Mesodermal cell (in vitro differentiated cells): Measurements from ENCODE around the gene AKNAD1.

Source experiments
- H3K27ac ChIP-seq: 2 replicates; pipeline ENCODE4 v1.7.0; 2013; ENCODE audit warnings: mild to moderate bottlenecking, low read depth, low read length, moderate library complexity; ENCODE audit not compliant: severe bottlenecking
- H3K36me3 ChIP-seq: 2 replicates; pipeline ENCODE4 v1.7.1; 2013; ENCODE audit warnings: mild to moderate bottlenecking, low read length, moderate library complexity; ENCODE audit not compliant: control insufficient read depth, insufficient read depth
- H3K4me1 ChIP-seq: one replicate; pipeline ENCODE4 v1.7.1; 2013; ENCODE audit warnings: mild to moderate bottlenecking, low read length; ENCODE audit not compliant: insufficient read depth, control insufficient read depth, poor library complexity, severe bottlenecking
- H3K4me3 ChIP-seq: 2 replicates; pipeline ENCODE4 v1.7.0; 2013; ENCODE audit warnings: low read length, control low read depth, mild to moderate bottlenecking; ENCODE audit not compliant: insufficient read depth, poor library complexity, severe bottlenecking; ENCODE audit errors: extremely low read depth
- H3K9me3 ChIP-seq: 2 replicates; pipeline ENCODE4 v1.7.1; 2013; ENCODE audit warnings: mild to moderate bottlenecking, low read length, moderate library complexity; ENCODE audit not compliant: control insufficient read depth
- WGBS, 2 experiments: methylation state at CpG; one replicate each; pipeline ENCODE4 v1.1.5; 2013; ENCODE audit warnings: missing lambda C conversion rate in 2 of 2; ENCODE audit not compliant: insufficient coverage in 2 of 2; 5-methylcytosine and 5-hydroxymethylcytosine counted together

Gene AKNAD1

DNA sequence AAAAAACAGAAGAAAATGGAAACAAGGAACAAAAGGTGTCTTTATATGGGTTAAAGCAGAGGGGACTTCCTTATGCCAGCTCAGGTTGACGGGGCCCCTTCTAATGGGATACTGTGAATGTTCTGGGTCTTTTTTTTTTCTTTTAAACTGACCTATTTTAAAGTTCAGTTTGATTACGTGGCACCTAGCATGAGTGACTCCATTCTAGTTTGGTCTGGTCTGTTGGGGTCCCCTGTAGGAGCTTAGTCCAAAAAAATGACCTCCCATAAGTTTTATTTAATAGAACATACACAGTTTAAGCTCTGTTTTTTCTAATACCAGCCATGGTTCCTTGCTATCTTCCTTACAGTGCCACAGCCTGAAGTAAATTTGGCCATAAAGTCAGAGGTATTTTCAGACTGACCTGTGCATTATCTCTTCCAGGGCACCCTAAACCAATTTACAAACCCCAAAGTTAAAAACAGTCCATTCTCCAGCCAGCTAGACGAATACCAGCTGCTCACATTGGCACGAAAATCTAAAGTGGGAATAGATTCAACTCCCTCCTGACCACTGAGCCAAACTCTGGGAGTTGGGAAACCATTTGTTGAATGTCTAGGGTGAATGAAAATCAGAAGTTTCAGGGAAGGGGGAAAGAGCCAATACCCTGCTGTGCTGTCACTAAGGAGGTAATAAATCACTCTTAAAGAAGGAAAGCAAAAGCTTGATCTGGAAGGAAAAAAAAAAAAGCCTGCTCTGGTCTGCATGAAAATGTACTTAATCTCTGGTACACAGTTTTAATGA lies 42.4 kb downstream of the AKNAD1 start:
- Histone ChIP-seq H3K4me3 (no peak overlapping the region), H3K9me3 (no peaks in the 10 kb centered on the region), H3K4me1 (peaks cover 11% of the 10 kb centered on the region), H3K36me3 (peaks cover 15% of the 10 kb centered on the region), H3K27ac (peak overlapping the region; percentile 99)
- WGBS, 2 experiments, result 83 to 89% methylated on average over 1 to 2 of the region's 4 CpGs

DNA sequence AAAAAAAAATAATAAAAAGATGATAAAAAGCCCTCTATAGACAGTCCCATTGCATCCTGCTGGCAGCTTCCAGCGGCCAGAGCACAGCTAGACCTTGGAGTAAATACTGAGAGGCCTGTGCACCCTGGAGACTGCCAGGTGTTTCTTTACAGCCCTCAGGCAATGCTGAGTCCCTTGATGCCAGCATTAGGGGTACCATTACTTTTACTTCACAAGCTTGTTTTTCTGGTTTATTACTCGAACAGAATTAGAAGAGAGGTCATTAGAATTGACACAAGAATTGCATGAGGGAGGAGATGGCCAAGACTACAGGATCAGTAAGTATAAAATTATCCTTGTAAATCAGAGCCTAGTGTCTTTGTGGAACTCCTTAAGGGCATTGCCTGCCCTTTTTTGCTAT lies 43.6 kb downstream of the AKNAD1 start:
- H3K9me3 ChIP-seq, result no peaks in the 10 kb centered on the region
- peaks cover 11% of the 10 kb centered on the region for H3K4me1 ChIP-seq
- H3K4me3 ChIP-seq, result no peak overlapping the region
- WGBS, 2 experiments, result 89 to 92% methylated on average over 1 to 2 of the region's 2 CpGs
- no peak overlapping the region for H3K27ac ChIP-seq
- H3K36me3 ChIP-seq, result peaks cover 17% of the 10 kb centered on the region

DNA sequence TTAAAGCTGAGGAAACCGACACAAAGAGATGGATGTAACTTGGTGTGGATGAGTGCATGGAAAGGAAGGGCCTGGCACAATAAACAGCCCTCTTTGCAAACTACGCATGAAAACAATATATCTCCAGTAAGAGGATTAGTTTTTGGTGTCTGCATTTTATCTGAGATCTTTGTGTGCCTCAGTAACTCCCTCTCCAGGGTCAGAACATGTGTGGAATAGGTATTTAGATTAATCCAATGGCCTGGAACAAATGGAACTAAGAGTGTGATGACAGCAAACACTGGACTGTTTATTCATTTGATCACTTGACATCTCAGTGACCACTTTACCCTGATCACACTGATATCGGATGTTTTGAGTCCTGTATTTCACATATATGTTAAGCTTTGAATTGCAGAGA lies 45.3 kb downstream of the AKNAD1 start:
- Histone ChIP-seq H3K9me3 (no peaks in the 10 kb centered on the region), H3K36me3 (peaks cover 27% of the 10 kb centered on the region), H3K4me3 (no peak overlapping the region), H3K27ac (no peak overlapping the region), H3K4me1 (peaks cover 8% of the 10 kb centered on the region)
- WGBS, 2 experiments, result 100% methylated on average over 1 of the region's 3 CpGs; no CpG with 5 or more reads in 1 of the 2 experiments

DNA sequence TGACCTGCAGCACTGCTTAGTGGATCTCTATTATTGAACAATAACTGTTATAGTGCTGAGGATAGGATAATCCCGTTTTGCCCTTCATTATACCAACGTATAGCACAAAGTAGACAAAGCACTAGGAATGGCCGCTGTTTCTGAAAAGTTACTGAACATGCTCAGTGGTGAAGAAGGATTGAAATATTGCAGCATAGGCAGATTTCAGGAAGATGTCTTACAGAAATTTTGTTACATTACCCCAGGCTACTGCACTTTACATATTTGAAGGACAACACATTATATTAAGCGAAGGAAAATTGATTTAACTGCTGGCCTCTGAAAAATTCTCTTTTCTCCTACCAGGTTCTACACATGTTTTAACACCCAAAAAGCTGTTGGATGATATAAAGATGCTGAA lies 48.5 kb downstream of the AKNAD1 start:
- Histone ChIP-seq H3K9me3 (no peaks in the 10 kb centered on the region), H3K4me3 (no peak overlapping the region), H3K4me1 (no peaks in the 10 kb centered on the region), H3K36me3 (peaks cover 51% of the 10 kb centered on the region), H3K27ac (no peak overlapping the region)
- WGBS, 2 experiments, result no CpG with 5 or more reads among the region's 4 CpGs

DNA sequence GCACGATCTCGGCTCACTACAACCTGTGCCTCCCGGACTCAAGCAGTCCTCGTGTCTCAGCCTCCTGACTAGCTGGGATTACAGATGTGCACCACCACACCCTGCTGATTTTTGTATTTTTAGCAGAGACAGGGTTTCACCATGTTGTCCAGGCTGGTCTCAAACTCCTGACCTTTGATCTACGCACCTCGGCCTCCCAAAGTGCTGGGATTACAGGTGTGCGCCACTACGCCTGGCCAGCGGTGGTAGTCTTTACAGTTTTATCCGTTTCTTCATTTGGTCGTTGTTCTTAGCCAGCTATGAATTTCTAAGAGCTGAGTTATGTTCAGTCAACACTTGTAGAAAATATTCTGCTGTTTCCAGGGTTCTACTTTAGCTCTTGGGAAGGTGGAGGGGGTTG lies 53.3 kb downstream of the AKNAD1 start:
- Histone ChIP-seq H3K36me3 (peaks cover 57% of the 10 kb centered on the region), H3K4me3 (no peak overlapping the region), H3K9me3 (no peaks in the 10 kb centered on the region), H3K4me1 (no peaks in the 10 kb centered on the region), H3K27ac (no peak overlapping the region)
- WGBS, 2 experiments, result 96 to 99% methylated on average over 11 of the region's 11 CpGs

DNA sequence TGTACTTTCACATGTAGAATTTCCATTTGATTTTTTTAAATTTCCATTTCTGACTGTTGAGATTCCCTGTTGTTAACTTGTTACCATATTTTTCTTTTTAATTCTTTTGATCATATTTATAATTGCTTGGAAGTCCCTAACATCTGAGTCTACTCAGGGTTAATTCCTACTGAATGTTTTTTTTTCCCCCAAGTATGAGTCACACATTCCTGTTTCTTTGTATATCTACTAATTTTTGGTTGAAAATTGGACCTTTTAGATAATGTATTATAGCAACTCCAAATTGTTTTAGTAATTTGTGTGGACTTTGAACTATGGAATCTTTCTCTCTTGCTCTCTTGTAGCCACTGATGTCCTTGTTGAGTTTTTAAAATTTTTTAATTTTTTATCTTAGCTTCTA lies 55.8 kb downstream of the AKNAD1 start:
- Histone ChIP-seq H3K27ac (no peak overlapping the region), H3K9me3 (no peaks in the 10 kb centered on the region), H3K36me3 (peaks cover 51% of the 10 kb centered on the region), H3K4me3 (no peak overlapping the region), H3K4me1 (no peaks in the 10 kb centered on the region)

DNA sequence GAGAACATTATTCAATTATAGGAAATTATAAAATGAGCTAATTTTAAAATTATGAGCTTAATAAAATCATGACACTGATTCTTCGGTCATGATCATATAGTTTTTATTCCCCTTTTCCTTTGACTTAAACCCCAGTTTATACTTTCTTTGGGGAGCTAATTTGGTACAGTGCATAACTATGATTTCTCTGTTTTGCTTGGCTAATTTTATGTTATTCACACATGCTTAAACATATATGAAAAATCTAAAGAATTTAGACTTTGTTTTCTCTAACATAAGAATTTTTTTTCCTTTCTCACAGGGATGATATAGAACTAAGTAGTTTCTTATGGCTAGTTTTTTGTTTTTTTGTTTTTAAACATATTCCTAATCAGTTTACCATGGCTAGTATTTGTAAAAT lies 57.9 kb downstream of the AKNAD1 start:
- no CpG with 5 or more reads among the region's 1 CpG for WGBS, 2 experiments
- Histone ChIP-seq H3K4me1 (no peaks in the 10 kb centered on the region), H3K9me3 (no peaks in the 10 kb centered on the region), H3K27ac (no peak overlapping the region), H3K36me3 (peaks cover 54% of the 10 kb centered on the region), H3K4me3 (no peak overlapping the region)

DNA sequence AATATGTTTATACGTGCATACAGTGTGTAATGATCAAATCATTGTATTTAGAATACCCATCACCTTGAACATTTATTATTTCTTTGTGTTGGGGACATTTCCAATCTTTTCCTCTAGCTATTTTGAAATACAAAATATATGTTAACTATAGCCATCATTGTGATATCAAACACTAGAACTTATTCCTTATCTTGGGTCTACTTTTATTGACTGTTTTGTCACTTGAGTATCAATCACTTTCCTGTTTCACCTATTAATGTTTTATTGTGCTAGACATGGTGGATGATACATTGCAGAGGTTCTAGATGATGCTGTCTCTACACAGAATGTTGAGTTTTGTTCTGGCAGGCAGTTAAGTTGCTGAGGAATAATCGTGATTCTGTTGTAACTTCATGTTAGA lies 64.5 kb downstream of the AKNAD1 start:
- peaks cover 52% of the 10 kb centered on the region for H3K36me3 ChIP-seq
- no peak overlapping the region for H3K27ac ChIP-seq
- no peaks in the 10 kb centered on the region for H3K4me1 ChIP-seq
- peaks cover 7% of the 10 kb centered on the region for H3K9me3 ChIP-seq
- H3K4me3 ChIP-seq, result no peak overlapping the region
- WGBS, 2 experiments, result 80 to 90% methylated on average over 1 of the region's 2 CpGs

DNA sequence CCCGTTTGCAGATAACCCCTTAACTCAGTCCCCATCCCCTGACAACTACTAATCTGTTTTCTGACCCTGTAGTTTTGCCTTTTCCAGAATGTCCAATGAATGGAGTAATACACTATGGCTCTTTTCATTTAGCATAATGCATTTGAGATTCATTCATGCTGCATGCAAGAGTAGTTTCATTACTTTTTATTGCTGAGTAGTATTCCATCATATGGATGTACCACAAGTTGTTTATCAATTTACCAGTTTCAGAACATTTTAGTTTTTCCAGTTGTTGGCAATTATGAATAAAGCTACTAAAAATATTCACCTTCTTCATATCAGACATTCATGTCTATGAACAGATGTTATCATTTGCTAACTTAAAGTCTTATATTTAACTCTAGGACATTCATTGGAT lies 65.1 kb downstream of the AKNAD1 start:
- H3K4me3 ChIP-seq, result no peak overlapping the region
- peaks cover 51% of the 10 kb centered on the region for H3K36me3 ChIP-seq
- H3K4me1 ChIP-seq, result no peaks in the 10 kb centered on the region
- H3K9me3 ChIP-seq, result peaks cover 7% of the 10 kb centered on the region
- WGBS, 2 experiments, result 89 to 92% methylated on average over 1 of the region's 1 CpG
- H3K27ac ChIP-seq, result no peak overlapping the region

DNA sequence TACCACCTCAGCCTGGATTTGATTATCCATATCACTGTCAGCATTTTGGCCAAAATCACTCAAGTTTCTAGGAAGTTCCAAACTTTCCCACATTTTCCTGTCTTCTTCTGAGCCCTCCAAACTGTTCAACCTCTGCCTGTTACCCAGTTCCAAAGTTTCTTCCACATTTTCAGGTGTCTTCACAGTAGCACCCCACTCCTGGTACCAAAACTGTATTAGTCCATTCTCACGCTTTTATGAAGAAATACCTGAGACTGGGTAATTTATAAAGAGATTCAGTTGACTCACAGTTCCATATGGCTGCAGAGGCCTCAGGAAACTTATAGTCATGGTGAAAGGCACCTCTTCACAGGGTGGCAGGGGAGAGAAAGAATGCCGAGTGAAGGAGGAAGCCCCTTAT lies 71.0 kb downstream of the AKNAD1 start:
- H3K4me1 ChIP-seq, result no peaks in the 10 kb centered on the region
- H3K9me3 ChIP-seq, result peaks cover 17% of the 10 kb centered on the region
- H3K36me3 ChIP-seq, result peaks cover 66% of the 10 kb centered on the region
- no peak overlapping the region for H3K27ac ChIP-seq
- no CpG with 5 or more reads among the region's 2 CpGs for WGBS, 2 experiments
- no peak overlapping the region for H3K4me3 ChIP-seq

DNA sequence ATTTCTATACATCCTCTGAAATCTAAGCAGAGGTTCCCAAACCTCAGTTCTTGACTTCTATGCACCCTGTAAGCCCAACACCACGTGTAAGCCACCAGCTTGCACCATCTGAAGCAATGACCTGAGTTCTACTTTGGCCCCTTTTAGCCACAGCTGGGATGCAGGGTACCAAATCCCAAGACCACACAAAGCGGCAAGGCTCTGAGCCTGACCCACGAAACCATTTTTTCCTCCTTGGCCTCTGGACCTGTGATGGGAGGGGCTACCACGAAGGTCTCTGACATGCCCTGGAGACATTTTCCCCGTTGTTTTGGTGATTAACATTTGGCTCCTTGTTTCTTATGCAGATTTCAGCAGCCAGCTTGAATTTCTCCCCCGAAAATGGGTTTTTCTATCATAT lies 71.6 kb downstream of the AKNAD1 start:
- no peaks in the 10 kb centered on the region for H3K4me1 ChIP-seq
- no peak overlapping the region for H3K27ac ChIP-seq
- peaks cover 66% of the 10 kb centered on the region for H3K36me3 ChIP-seq
- H3K4me3 ChIP-seq, result no peak overlapping the region
- peaks cover 17% of the 10 kb centered on the region for H3K9me3 ChIP-seq
- WGBS, 2 experiments, result 84 to 95% methylated on average over 3 to 6 of the region's 6 CpGs
